Measurements from ENCODE around the gene RASEF.

Gene RASEF

DNA sequence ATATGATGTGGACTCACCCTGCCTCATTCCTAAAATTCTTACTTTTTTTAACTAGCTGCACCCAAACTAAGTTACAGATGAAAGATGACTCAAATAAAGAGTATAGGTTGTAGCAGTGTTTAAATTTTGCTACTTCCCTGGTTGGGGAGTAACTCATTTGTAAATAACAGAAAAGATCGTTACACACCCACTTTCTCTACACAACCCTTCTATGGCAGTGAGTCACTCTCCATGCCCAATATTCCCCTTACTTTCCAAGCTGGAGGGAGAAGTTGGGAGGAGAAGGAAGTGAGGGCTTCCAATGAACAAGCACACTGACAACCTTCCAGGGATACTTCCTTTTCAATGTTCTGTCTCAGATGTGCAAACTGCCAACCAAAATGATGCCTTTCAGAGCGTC is 1.9 kb downstream of the RASEF start:
- POLR2A ChIA-PET, result no interaction called here
- DNase-seq (ENCODE audit: extremely low spot score), result no peak
- TF ChIP-seq FOXA1 (IDR thresholded peaks at IDR 0.05) (no peak), LEF1 (IDR thresholded peaks at IDR 0.05; ENCODE audit: borderline replicate concordance) (no peak), ARNT (IDR thresholded peaks at IDR 0.05) (no peak), TARDBP (IDR thresholded peaks at IDR 0.05) (no peak), ELF4 (IDR thresholded peaks at IDR 0.05) (no peak), NFRKB (IDR thresholded peaks at IDR 0.05) (no peak), FOXK2 (IDR thresholded peaks at IDR 0.05) (no peak), HDGF (IDR thresholded peaks at IDR 0.05; ENCODE audit: borderline replicate concordance) (no peak), CTBP1 (IDR thresholded peaks at IDR 0.05; ENCODE audit: borderline replicate concordance) (no peak), ZNF384 (IDR thresholded peaks at IDR 0.05) (no peak), BHLHE40 (IDR thresholded peaks at IDR 0.05; ENCODE audit: borderline replicate concordance) (no peak)
- TF ChIP-seq, protein P1, sequence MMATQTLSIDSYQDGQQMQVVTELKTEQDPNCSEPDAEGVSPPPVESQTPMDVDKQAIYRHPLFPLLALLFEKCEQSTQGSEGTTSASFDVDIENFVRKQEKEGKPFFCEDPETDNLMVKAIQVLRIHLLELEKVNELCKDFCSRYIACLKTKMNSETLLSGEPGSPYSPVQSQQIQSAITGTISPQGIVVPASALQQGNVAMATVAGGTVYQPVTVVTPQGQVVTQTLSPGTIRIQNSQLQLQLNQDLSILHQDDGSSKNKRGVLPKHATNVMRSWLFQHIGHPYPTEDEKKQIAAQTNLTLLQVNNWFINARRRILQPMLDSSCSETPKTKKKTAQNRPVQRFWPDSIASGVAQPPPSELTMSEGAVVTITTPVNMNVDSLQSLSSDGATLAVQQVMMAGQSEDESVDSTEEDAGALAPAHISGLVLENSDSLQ (IDR thresholded peaks at IDR 0.05), result no peak
- CTCF ChIA-PET, result no interaction called here

DNA sequence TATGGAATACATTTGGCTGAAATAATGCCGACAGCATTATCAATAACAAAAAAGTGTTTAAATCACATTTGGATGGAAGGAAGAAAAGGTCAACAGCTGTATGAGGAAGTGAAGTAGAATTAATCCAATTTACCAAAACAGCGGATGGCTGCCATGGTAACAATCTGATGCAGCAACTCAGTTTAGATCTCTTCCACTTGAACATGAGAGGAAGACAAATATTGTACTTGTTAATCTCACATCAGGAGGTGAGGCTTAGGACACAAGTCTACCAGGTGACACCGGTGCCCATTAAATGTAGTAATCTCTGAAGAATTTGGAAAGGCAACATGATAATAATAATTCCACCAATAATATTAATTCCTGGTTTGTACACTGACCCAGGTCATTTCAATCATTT is 2.4 kb downstream of the RASEF start:
- POLR2A ChIA-PET, result no interaction called here
- CTCF ChIA-PET, result no interaction called here
- DNase-seq (ENCODE audit: extremely low spot score), result no peak
- TF ChIP-seq SUZ12 (IDR thresholded peaks at IDR 0.05) (no peak), ARNT (IDR thresholded peaks at IDR 0.05) (no peak), BHLHE40 (IDR thresholded peaks at IDR 0.05; ENCODE audit: borderline replicate concordance) (no peak), L3MBTL2 (conservative IDR thresholded peaks at IDR 0.05) (no peak), TARDBP (IDR thresholded peaks at IDR 0.05) (no peak), FOXM1 (IDR thresholded peaks at IDR 0.05; ENCODE audit: borderline replicate concordance) (no peak), SP1 (IDR thresholded peaks at IDR 0.05) (no peak), FOXK2 (IDR thresholded peaks at IDR 0.05) (no peak)
- TF ChIP-seq, protein P1 (IDR thresholded peaks at IDR 0.05), result no peak

DNA sequence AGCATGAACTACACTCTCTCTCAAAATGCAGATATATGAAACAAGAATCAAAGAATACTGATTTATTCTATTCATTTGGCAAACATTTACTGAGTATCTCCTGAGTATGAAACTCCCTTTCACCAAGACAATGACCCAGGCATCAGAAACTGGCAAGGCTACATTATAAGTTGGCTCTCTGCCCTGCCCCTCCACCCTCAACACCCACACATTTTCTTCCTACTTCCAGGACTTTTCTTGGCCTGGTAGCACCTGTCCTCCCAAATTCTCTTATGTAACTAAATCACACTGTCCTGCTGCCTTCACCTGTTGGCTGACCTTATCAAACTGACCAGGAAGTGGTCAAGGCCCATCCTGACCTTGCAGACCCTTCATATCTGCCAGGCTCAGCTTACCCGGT is 3.5 kb downstream of the RASEF start:
- TF ChIP-seq FOXK2 (IDR thresholded peaks at IDR 0.05) (no peak), ELF4 (IDR thresholded peaks at IDR 0.05) (no peak), TARDBP (IDR thresholded peaks at IDR 0.05) (no peak)
- TF ChIP-seq, protein P1 (IDR thresholded peaks at IDR 0.05), result no peak
- CTCF ChIA-PET, result no interaction called here
- POLR2A ChIA-PET, result no interaction called here
- no peak for DNase-seq (ENCODE audit: extremely low spot score)

DNA sequence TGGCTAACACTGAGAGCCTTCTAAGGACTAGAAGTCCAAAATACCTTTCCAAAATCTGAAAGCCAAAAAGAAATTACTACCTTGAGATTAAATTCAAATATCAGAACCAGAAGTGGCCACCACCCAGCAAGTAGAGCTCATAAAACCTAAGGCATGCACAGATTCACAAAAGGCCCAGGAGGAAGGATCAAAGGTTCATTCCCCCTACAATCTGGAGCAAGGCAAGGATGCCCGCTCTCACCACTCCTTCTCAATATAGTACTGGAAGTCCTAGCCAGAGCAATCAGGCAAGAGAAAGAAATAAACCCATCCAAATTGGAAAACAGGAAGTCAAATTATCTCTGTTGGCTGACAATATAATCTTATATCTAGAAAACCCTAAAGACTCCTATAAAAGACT is 6.0 kb downstream of the RASEF start:
- TF ChIP-seq CTBP1 (IDR thresholded peaks at IDR 0.05; ENCODE audit: borderline replicate concordance) (no peak), BHLHE40 (IDR thresholded peaks at IDR 0.05; ENCODE audit: borderline replicate concordance) (no peak), FOXM1 (IDR thresholded peaks at IDR 0.05; ENCODE audit: borderline replicate concordance) (no peak), FOXK2 (IDR thresholded peaks at IDR 0.05) (no peak), LEF1 (IDR thresholded peaks at IDR 0.05; ENCODE audit: borderline replicate concordance) (no peak), FOXA1 (IDR thresholded peaks at IDR 0.05) (no peak), SUZ12 (IDR thresholded peaks at IDR 0.05) (no peak), ELF4 (IDR thresholded peaks at IDR 0.05) (no peak), ZNF384 (IDR thresholded peaks at IDR 0.05) (no peak), TARDBP (IDR thresholded peaks at IDR 0.05) (no peak), SP1 (IDR thresholded peaks at IDR 0.05) (no peak)
- TF ChIP-seq, protein P1 (IDR thresholded peaks at IDR 0.05), result no peak
- POLR2A ChIA-PET, result no interaction called here
- DNase-seq (ENCODE audit: extremely low spot score), result no peak
- CTCF ChIA-PET, result no interaction called here

DNA sequence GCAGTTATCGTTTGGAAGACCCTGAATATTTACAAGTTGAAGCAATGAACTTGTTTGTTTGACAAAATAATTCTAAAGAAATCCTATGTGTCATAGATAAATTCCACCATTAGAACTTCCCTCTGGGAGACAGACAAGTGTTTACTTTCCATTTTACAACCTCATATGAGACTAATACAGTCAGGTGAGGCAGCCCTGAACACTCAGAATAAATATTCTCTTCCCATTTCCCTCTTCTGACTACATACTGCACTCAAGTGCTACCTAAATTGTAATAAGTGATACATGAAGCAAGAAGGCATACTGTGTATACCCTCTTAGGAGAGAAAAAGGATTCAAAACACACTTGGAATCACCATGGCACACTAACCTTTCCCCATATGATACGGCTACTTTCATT is 6.8 kb downstream of the RASEF start:
- no peak for DNase-seq (ENCODE audit: extremely low spot score)
- POLR2A ChIA-PET, result no interaction called here
- CTCF ChIA-PET, result no interaction called here
- no peak for TF ChIP-seq FOXK2 (IDR thresholded peaks at IDR 0.05)
- TF ChIP-seq SUZ12 (IDR thresholded peaks at IDR 0.05), result no peak
- TF ChIP-seq SP1 (IDR thresholded peaks at IDR 0.05), result no peak
- TF ChIP-seq TARDBP (IDR thresholded peaks at IDR 0.05), result no peak
- no peak for TF ChIP-seq HDGF (IDR thresholded peaks at IDR 0.05; ENCODE audit: borderline replicate concordance)
- no peak for TF ChIP-seq CTBP1 (IDR thresholded peaks at IDR 0.05; ENCODE audit: borderline replicate concordance)
- no peak for TF ChIP-seq L3MBTL2 (conservative IDR thresholded peaks at IDR 0.05)
- no peak for TF ChIP-seq NFRKB (IDR thresholded peaks at IDR 0.05)
- TF ChIP-seq ZNF384 (IDR thresholded peaks at IDR 0.05), result no peak
- TF ChIP-seq ARNT (IDR thresholded peaks at IDR 0.05), result no peak
- no peak for TF ChIP-seq FOXM1 (IDR thresholded peaks at IDR 0.05; ENCODE audit: borderline replicate concordance)
- no peak for TF ChIP-seq FOXA1 (IDR thresholded peaks at IDR 0.05)
- TF ChIP-seq, protein P1 (IDR thresholded peaks at IDR 0.05), result no peak
- no peak for TF ChIP-seq LEF1 (IDR thresholded peaks at IDR 0.05; ENCODE audit: borderline replicate concordance)
- TF ChIP-seq ELF4 (IDR thresholded peaks at IDR 0.05), result no peak
- no peak for TF ChIP-seq BHLHE40 (IDR thresholded peaks at IDR 0.05; ENCODE audit: borderline replicate concordance)

Data from HEK293T (cell line).